HEK293 (cell line): ENCODE data around the gene FYB1.

ENCODE experiments used
- CTCF ChIA-PET: fragments of 350-600 bp; formaldehyde crosslinking; extraction: SDS; loops from one replicate; lab custom pipeline; 2021; ENCODE audit warnings: antibody characterized with exemption; lab: Yijun Ruan, JAX
- POLR2A ChIA-PET: fragments of 300-600 bp; formaldehyde crosslinking; extraction: SDS; loops from one replicate; lab custom pipeline; 2020; ENCODE audit warnings: antibody characterized with exemption, inconsistent platforms; lab: Yijun Ruan, JAX
- H3K27ac ChIP-seq: fragments of 200-500 bp; sonication (Bioruptor generic); 2 replicates; pipeline ENCODE4 v1.5.1; 2014; ENCODE audit warnings: low read depth, low read length, control low read depth, inconsistent platforms; ENCODE audit errors: extremely low read depth
- H3K36me3 ChIP-seq, 2 experiments: fragments of 200-500 bp in 1 of 2; sonication (Bioruptor generic) in 1 of 2; 1 replicate in 1 of 2; 2 replicates in 1 of 2; pipeline ENCODE4 v1.5.1; 2014 to 2017; ENCODE audit warnings: inconsistent platforms in 2 of 2, low read length in 2 of 2; ENCODE audit not compliant: control insufficient read depth in 2 of 2, insufficient read depth in 1 of 2
- H3K4me1 ChIP-seq: fragments of 200-500 bp; sonication (Bioruptor generic); 2 replicates; pipeline ENCODE4 v1.5.1; 2014; ENCODE audit warnings: mild to moderate bottlenecking, low read length, inconsistent platforms; ENCODE audit not compliant: control insufficient read depth, insufficient read depth
- H3K4me3 ChIP-seq: 2 replicates; pipeline ENCODE4 v1.5.1; 2011; ENCODE audit warnings: low read depth, mild to moderate bottlenecking, control low read depth, low read length, moderate library complexity
- H3K9me3 ChIP-seq: fragments of 200-500 bp; sonication (Bioruptor generic); 2 replicates; pipeline ENCODE4 v1.5.1; 2014; ENCODE audit warnings: low read depth, low read length, inconsistent platforms; ENCODE audit not compliant: control insufficient read depth, insufficient read depth
- GLI4 ChIP-seq: fragments of 450-650 bp; formaldehyde crosslinking; IDR thresholded peaks from 2 replicates; pipeline ENCODE4 v1.5.1; 2016; ENCODE audit warnings: missing biosample characterization, missing genetic modification characterization
- GLIS2 ChIP-seq: fragments of 450-650 bp; formaldehyde crosslinking; IDR thresholded peaks from 2 replicates; pipeline ENCODE4 v1.5.1; 2016; ENCODE audit warnings: missing biosample characterization, missing genetic modification characterization
- KLF9 ChIP-seq: fragments of 450-650 bp; formaldehyde crosslinking; IDR thresholded peaks from 2 replicates; pipeline ENCODE4 v1.5.1; 2016; ENCODE audit warnings: missing biosample characterization, missing genetic modification characterization, low read depth
- MEIS1 ChIP-seq: sonication (generic); formaldehyde crosslinking; IDR thresholded peaks from 2 replicates; pipeline ENCODE4 v1.8.1; 2022; ENCODE audit warnings: missing genetic modification reagents, mild to moderate bottlenecking, borderline replicate concordance
- SP7 ChIP-seq: fragments of 450-650 bp; formaldehyde crosslinking; IDR thresholded peaks from 2 replicates; pipeline ENCODE4 v1.5.1; 2016; ENCODE audit warnings: missing biosample characterization, missing genetic modification characterization
- YY2 ChIP-seq: fragments of 450-650 bp; formaldehyde crosslinking; IDR thresholded peaks from 2 replicates; pipeline ENCODE4 v1.5.1; 2016; ENCODE audit warnings: missing biosample characterization, missing genetic modification characterization
- ZFHX2 ChIP-seq: fragments of 450-650 bp; formaldehyde crosslinking; conservative IDR thresholded peaks from 2 replicates; pipeline ENCODE4 v1.5.1; 2016; ENCODE audit warnings: missing biosample characterization, missing genetic modification characterization
- ZFP3 ChIP-seq: fragments of 450-650 bp; formaldehyde crosslinking; IDR thresholded peaks from 2 replicates; pipeline ENCODE4 v1.5.1; 2016; ENCODE audit warnings: low read depth, missing biosample characterization, missing genetic modification characterization
- ZNF10 ChIP-seq: fragments of 450-650 bp; formaldehyde crosslinking; IDR thresholded peaks from 2 replicates; pipeline ENCODE4 v1.5.1; 2017; ENCODE audit warnings: missing biosample characterization, missing genetic modification characterization
- ZNF174 ChIP-seq: fragments of 450-650 bp; formaldehyde crosslinking; IDR thresholded peaks from 2 replicates; pipeline ENCODE4 v1.5.0; 2017; ENCODE audit warnings: missing biosample characterization, mild to moderate bottlenecking, missing genetic modification characterization
- ZNF292 ChIP-seq: fragments of 450-650 bp; formaldehyde crosslinking; IDR thresholded peaks from 2 replicates; pipeline ENCODE4 v1.5.1; 2016; ENCODE audit warnings: low read depth, missing biosample characterization, missing genetic modification characterization, borderline replicate concordance
- ZNF354C ChIP-seq: fragments of 450-650 bp; formaldehyde crosslinking; IDR thresholded peaks from 2 replicates; pipeline ENCODE4 v1.5.1; 2016; ENCODE audit warnings: missing biosample characterization, missing genetic modification characterization, low read depth, borderline replicate concordance
- ZNF366 ChIP-seq: fragments of 450-650 bp; formaldehyde crosslinking; conservative IDR thresholded peaks from 2 replicates; pipeline ENCODE4 v1.5.1; 2016; ENCODE audit warnings: missing biosample characterization, missing genetic modification characterization
- ZNF426 ChIP-seq: fragments of 450-650 bp; formaldehyde crosslinking; IDR thresholded peaks from 2 replicates; pipeline ENCODE4 v1.5.1; 2017; ENCODE audit warnings: missing biosample characterization, missing genetic modification characterization, mild to moderate bottlenecking, inconsistent platforms, moderate library complexity
- ZNF664 ChIP-seq: fragments of 450-650 bp; formaldehyde crosslinking; IDR thresholded peaks from 2 replicates; pipeline ENCODE4 v1.5.1; 2016; ENCODE audit warnings: missing biosample characterization, missing genetic modification characterization
- ZNF670 ChIP-seq: fragments of 450-650 bp; formaldehyde crosslinking; IDR thresholded peaks from 2 replicates; pipeline ENCODE4 v1.5.1; 2016; ENCODE audit warnings: missing biosample characterization, missing genetic modification characterization, low read depth
- ZNF701 ChIP-seq: fragments of 450-650 bp; formaldehyde crosslinking; IDR thresholded peaks from 2 replicates; pipeline ENCODE4 v1.5.1; 2016; ENCODE audit warnings: missing biosample characterization, missing genetic modification characterization
- TF ChIP-seq, protein P1 (sequence below): fragments of 450-650 bp; formaldehyde crosslinking; IDR thresholded peaks from 2 replicates; pipeline ENCODE4 v1.5.1; 2017; ENCODE audit warnings: missing biosample characterization, missing genetic modification characterization
- TF ChIP-seq, protein P2 (sequence below): fragments of 450-650 bp; formaldehyde crosslinking; IDR thresholded peaks from 2 replicates; pipeline ENCODE4 v1.5.1; 2016; ENCODE audit warnings: missing biosample characterization, missing genetic modification characterization
- TF ChIP-seq, protein P3 (sequence below): fragments of 450-650 bp; formaldehyde crosslinking; IDR thresholded peaks from 2 replicates; pipeline ENCODE4 v1.5.1; 2016; ENCODE audit warnings: missing biosample characterization, missing genetic modification characterization
- TF ChIP-seq, protein P4 (sequence below): fragments of 450-650 bp; formaldehyde crosslinking; IDR thresholded peaks from 2 replicates; pipeline ENCODE4 v1.5.1; 2016; ENCODE audit warnings: missing biosample characterization, missing genetic modification characterization
- TF ChIP-seq, protein P5 (sequence below): fragments of 450-650 bp; formaldehyde crosslinking; IDR thresholded peaks from 2 replicates; pipeline ENCODE4 v1.5.1; 2016; ENCODE audit warnings: missing biosample characterization, missing genetic modification characterization

Gene FYB1

GRCh38 chr5:39080168-39080567, 139.2 kb downstream of the FYB1 start:
- Histone ChIP-seq H3K36me3 (no peaks in the 10 kb centered on the region), H3K9me3 (no peaks in the 10 kb centered on the region), H3K4me3 (no peak overlapping the region), H3K4me1 (peaks cover 8% of the 10 kb centered on the region; the same call in 1 of the 2 replicates), H3K27ac (no peak overlapping the region)
- POLR2A ChIA-PET, result interaction anchor here (0.7 kb wide), 2 partner anchors 231 to 625 kb away, joined by 3 to 4 read pairs; no protein-coding TSS in a partner anchor
- TF ChIP-seq, protein P1, sequence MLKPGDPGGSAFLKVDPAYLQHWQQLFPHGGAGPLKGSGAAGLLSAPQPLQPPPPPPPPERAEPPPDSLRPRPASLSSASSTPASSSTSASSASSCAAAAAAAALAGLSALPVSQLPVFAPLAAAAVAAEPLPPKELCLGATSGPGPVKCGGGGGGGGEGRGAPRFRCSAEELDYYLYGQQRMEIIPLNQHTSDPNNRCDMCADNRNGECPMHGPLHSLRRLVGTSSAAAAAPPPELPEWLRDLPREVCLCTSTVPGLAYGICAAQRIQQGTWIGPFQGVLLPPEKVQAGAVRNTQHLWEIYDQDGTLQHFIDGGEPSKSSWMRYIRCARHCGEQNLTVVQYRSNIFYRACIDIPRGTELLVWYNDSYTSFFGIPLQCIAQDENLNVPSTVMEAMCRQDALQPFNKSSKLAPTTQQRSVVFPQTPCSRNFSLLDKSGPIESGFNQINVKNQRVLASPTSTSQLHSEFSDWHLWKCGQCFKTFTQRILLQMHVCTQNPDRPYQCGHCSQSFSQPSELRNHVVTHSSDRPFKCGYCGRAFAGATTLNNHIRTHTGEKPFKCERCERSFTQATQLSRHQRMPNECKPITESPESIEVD (tag by site-specific recombination), result no peak
- TF ChIP-seq GLIS2 (tag by site-specific recombination) (no peak), SP7 (tag by site-specific recombination) (no peak), ZNF366 (tag by site-specific recombination) (0 out of 2 replicates have a peak, but pooled peaks have one; percentile 26), ZNF292 (tag by site-specific recombination) (no peak), ZNF426 (tag by site-specific recombination) (no peak)
- TF ChIP-seq, protein P2, sequence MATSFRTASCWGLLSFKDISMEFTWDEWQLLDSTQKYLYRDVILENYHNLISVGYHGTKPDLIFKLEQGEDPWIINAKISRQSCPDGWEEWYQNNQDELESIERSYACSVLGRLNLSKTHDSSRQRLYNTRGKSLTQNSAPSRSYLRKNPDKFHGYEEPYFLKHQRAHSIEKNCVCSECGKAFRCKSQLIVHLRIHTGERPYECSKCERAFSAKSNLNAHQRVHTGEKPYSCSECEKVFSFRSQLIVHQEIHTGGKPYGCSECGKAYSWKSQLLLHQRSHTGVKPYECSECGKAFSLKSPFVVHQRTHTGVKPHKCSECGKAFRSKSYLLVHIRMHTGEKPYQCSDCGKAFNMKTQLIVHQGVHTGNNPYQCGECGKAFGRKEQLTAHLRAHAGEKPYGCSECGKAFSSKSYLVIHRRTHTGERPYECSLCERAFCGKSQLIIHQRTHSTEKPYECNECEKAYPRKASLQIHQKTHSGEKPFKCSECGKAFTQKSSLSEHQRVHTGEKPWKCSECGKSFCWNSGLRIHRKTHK (tag by site-specific recombination), result no peak
- CTCF ChIA-PET, result interaction anchor here (0.6 to 3.8 kb wide), 43 partner anchors 8 to 697 kb away, joined by 3 to 46 read pairs (median 4); no protein-coding TSS in a partner anchor

GRCh38 chr5:39079147-39079546, 140.2 kb downstream of the FYB1 start:
- H3K9me3 ChIP-seq, result no peaks in the 10 kb centered on the region
- no peaks in the 10 kb centered on the region for H3K36me3 ChIP-seq
- TF ChIP-seq, protein P3, sequence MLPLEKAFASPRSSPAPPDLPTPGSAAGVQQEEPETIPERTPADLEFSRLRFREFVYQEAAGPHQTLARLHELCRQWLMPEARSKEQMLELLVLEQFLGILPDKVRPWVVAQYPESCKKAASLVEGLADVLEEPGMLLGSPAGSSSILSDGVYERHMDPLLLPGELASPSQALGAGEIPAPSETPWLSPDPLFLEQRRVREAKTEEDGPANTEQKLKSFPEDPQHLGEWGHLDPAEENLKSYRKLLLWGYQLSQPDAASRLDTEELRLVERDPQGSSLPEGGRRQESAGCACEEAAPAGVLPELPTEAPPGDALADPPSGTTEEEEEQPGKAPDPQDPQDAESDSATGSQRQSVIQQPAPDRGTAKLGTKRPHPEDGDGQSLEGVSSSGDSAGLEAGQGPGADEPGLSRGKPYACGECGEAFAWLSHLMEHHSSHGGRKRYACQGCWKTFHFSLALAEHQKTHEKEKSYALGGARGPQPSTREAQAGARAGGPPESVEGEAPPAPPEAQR, result no peak
- TF ChIP-seq KLF9 (tag by site-specific recombination) (0 out of 2 replicates have a peak, but pooled peaks have one; percentile 22), GLI4 (no peak)
- peaks cover 8% of the 10 kb centered on the region; the same call in 1 of the 2 replicates for H3K4me1 ChIP-seq
- H3K4me3 ChIP-seq, result no peak overlapping the region
- POLR2A ChIA-PET, result no interaction called here
- H3K27ac ChIP-seq, result no peak overlapping the region
- CTCF ChIA-PET, result interaction anchor here (0.6 to 3.8 kb wide), 9 partner anchors 11 to 659 kb away, joined by 3 to 46 read pairs (median 11); no protein-coding TSS in a partner anchor

DNA sequence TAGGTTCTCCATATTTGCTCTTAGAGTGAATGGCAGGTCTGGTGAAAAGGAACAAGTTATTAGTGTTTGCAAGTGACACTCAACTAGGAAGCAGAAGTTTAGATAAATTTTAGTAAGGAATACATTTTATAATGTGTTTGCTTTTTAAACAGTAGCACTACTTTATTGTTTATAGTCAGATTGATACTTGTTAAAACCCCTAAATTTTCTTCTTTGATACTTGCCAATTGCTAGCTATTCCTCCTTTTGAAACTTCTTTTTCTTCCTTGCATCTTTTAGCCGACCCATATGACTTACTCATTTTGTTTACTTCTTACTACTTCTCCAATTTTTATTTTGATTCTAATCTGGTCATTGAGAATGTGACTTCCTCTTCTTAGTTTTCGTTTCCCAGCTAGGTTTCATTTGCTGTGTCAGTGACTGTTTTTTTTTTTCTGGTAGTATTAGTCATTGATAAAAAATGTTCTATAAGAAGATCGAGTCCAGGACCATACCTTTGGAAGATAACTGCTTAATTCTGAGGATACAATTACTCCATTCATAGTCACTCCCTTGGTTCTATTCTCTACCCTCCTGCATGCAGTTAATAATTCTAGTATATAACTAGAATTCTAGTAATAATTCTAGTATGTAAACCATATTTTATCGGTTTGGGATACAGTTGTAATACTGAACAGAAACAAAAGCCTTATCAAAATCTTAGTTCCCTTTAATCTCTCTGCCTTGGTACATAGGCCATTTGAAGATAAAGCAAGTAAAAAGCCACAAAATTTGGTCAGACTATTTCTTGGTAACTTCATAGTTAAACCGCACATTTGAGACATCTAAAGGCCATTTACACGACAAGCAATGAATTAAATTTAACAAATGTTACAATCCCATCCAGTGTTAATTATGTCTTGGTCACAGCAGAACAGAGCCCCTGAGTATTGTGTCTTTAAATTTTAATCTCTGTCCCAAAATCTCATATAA, 142.3 kb downstream of the FYB1 start:
- no peaks in the 10 kb centered on the region for H3K36me3 ChIP-seq
- ChIA-PET CTCF (interaction anchor here (0.6 to 1.7 kb wide), 3 partner anchors 14 to 156 kb away, joined by 3 to 5 read pairs (median 5); no protein-coding TSS in a partner anchor), POLR2A (no interaction called here)
- H3K4me3 ChIP-seq, result no peak overlapping the region
- peaks cover 12% of the 10 kb centered on the region; the same call in 1 of the 2 replicates for H3K4me1 ChIP-seq
- no peaks in the 10 kb centered on the region for H3K9me3 ChIP-seq
- H3K27ac ChIP-seq, result no peak overlapping the region
- TF ChIP-seq ZNF664 (tag by site-specific recombination) (no peak), ZNF174 (tag by site-specific recombination) (no peak), ZNF670 (tag by site-specific recombination) (no peak), ZNF701 (no peak), ZNF354C (no peak), ZFP3 (no peak), GLIS2 (tag by site-specific recombination) (no peak), ZNF10 (tag by site-specific recombination) (no peak), MEIS1 (CRISPR knock-in tag) (no peak), ZFHX2 (tag by site-specific recombination) (no peak), YY2 (tag by site-specific recombination) (no peak)
- TF ChIP-seq, protein P4, sequence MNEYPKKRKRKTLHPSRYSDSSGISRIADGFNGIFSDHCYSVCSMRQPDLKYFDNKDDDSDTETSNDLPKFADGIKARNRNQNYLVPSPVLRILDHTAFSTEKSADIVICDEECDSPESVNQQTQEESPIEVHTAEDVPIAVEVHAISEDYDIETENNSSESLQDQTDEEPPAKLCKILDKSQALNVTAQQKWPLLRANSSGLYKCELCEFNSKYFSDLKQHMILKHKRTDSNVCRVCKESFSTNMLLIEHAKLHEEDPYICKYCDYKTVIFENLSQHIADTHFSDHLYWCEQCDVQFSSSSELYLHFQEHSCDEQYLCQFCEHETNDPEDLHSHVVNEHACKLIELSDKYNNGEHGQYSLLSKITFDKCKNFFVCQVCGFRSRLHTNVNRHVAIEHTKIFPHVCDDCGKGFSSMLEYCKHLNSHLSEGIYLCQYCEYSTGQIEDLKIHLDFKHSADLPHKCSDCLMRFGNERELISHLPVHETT, result no peak
- TF ChIP-seq, protein P5, sequence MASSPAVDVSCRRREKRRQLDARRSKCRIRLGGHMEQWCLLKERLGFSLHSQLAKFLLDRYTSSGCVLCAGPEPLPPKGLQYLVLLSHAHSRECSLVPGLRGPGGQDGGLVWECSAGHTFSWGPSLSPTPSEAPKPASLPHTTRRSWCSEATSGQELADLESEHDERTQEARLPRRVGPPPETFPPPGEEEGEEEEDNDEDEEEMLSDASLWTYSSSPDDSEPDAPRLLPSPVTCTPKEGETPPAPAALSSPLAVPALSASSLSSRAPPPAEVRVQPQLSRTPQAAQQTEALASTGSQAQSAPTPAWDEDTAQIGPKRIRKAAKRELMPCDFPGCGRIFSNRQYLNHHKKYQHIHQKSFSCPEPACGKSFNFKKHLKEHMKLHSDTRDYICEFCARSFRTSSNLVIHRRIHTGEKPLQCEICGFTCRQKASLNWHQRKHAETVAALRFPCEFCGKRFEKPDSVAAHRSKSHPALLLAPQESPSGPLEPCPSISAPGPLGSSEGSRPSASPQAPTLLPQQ, result no peak
